Liver (tissue), 3 donors: Measurements from ENCODE around the gene RO60.

Source experiments
- EGR1 ChIP-seq, 2 donors: IDR thresholded peaks; 2 replicates each; pipeline ENCODE4 v1.6.1; 2016 to 2018; ENCODE audit warnings: antibody characterized with exemption in 2 of 2, low read depth in 2 of 2
- FOXA1 ChIP-seq: IDR thresholded peaks from 2 replicates; pipeline ENCODE4 v1.6.1; 2016; ENCODE audit warnings: antibody characterized with exemption
- GABPA ChIP-seq, 2 donors: IDR thresholded peaks in 1 of 2; conservative IDR thresholded peaks in 1 of 2; 2 replicates each; pipeline ENCODE4 v1.6.1; 2016; ENCODE audit warnings: antibody characterized with exemption in 2 of 2, mild to moderate bottlenecking in 1 of 2, moderate library complexity in 1 of 2
- HNF4A ChIP-seq, 2 donors: conservative IDR thresholded peaks; 2 replicates each; pipeline ENCODE4 v1.6.1; 2016; ENCODE audit warnings: antibody characterized with exemption in 2 of 2, mild to moderate bottlenecking in 2 of 2
- JUND ChIP-seq, 2 donors: IDR thresholded peaks; 2 replicates each; pipeline ENCODE4 v1.6.1; 2016; ENCODE audit warnings: antibody characterized with exemption in 2 of 2
- NR2F2 ChIP-seq: IDR thresholded peaks from 2 replicates; pipeline ENCODE4 v1.6.1; 2016; ENCODE audit warnings: antibody characterized with exemption
- RAD21 ChIP-seq, 2 donors: IDR thresholded peaks; 2 replicates each; pipeline ENCODE4 v1.6.1; 2016; ENCODE audit warnings: antibody characterized with exemption in 2 of 2, mild to moderate bottlenecking in 2 of 2
- SP1 ChIP-seq: IDR thresholded peaks from 2 replicates; pipeline ENCODE4 v1.6.1; 2018; ENCODE audit warnings: antibody characterized with exemption, mild to moderate bottlenecking
- TAF1 ChIP-seq: conservative IDR thresholded peaks from 2 replicates; pipeline ENCODE4 v1.6.1; 2016; ENCODE audit warnings: antibody characterized with exemption, mild to moderate bottlenecking
- YY1 ChIP-seq: IDR thresholded peaks from 2 replicates; pipeline ENCODE4 v1.6.1; 2016; ENCODE audit warnings: antibody characterized with exemption, mild to moderate bottlenecking
- TF ChIP-seq, protein P1 (sequence below): fragments of 150-350 bp; IDR thresholded peaks from 2 replicates; pipeline ENCODE4 v1.5.1; 2017; ENCODE audit warnings: improper control_type of control experiment, low read depth, low read length; ENCODE audit not compliant: missing input control
- TF ChIP-seq, protein P2 (sequence below): IDR thresholded peaks from 2 replicates; pipeline ENCODE4 v1.6.1; 2016; ENCODE audit warnings: antibody characterized with exemption, mild to moderate bottlenecking
- TF ChIP-seq, protein P3 (sequence below): IDR thresholded peaks from 2 replicates; pipeline ENCODE4 v1.6.1; 2016; ENCODE audit warnings: antibody characterized with exemption
- TF ChIP-seq, protein P4 (sequence below): IDR thresholded peaks from 2 replicates; pipeline ENCODE4 v1.6.1; 2016; ENCODE audit warnings: antibody characterized with exemption
- donor health status: healthy.
- donor health status: healthy.

DNA sequence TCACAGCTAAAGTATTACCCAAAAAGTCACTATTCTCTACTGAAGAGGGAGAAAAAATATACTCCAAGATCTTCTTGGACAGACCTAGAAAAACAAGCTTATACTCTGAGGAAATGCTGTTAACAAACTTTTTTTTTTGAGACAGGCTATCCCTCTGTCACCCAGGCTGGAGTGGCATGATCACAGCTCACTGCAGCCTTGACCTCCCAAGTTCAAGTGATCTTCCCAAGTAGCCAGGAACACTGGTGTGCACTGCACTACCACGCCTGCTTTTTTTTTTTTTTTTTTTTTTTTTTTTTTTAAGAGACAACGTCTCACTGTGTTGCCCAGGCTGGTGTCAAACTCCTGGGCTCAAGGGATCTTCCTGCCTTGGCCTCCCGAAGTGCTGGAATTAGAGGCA lies 28.5 kb downstream of the RO60 start:
- TF ChIP-seq, protein P1, sequence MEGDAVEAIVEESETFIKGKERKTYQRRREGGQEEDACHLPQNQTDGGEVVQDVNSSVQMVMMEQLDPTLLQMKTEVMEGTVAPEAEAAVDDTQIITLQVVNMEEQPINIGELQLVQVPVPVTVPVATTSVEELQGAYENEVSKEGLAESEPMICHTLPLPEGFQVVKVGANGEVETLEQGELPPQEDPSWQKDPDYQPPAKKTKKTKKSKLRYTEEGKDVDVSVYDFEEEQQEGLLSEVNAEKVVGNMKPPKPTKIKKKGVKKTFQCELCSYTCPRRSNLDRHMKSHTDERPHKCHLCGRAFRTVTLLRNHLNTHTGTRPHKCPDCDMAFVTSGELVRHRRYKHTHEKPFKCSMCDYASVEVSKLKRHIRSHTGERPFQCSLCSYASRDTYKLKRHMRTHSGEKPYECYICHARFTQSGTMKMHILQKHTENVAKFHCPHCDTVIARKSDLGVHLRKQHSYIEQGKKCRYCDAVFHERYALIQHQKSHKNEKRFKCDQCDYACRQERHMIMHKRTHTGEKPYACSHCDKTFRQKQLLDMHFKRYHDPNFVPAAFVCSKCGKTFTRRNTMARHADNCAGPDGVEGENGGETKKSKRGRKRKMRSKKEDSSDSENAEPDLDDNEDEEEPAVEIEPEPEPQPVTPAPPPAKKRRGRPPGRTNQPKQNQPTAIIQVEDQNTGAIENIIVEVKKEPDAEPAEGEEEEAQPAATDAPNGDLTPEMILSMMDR, result no peak
- TF ChIP-seq EGR1 (IDR thresholded peaks at IDR 0.05; ENCODE audit: low read depth in 2 of 2), result no peak
- no peak for TF ChIP-seq JUND (IDR thresholded peaks at IDR 0.05)
- no peak for TF ChIP-seq YY1
- no peak for TF ChIP-seq RAD21 (IDR thresholded peaks at IDR 0.05)
- TF ChIP-seq, protein P2, sequence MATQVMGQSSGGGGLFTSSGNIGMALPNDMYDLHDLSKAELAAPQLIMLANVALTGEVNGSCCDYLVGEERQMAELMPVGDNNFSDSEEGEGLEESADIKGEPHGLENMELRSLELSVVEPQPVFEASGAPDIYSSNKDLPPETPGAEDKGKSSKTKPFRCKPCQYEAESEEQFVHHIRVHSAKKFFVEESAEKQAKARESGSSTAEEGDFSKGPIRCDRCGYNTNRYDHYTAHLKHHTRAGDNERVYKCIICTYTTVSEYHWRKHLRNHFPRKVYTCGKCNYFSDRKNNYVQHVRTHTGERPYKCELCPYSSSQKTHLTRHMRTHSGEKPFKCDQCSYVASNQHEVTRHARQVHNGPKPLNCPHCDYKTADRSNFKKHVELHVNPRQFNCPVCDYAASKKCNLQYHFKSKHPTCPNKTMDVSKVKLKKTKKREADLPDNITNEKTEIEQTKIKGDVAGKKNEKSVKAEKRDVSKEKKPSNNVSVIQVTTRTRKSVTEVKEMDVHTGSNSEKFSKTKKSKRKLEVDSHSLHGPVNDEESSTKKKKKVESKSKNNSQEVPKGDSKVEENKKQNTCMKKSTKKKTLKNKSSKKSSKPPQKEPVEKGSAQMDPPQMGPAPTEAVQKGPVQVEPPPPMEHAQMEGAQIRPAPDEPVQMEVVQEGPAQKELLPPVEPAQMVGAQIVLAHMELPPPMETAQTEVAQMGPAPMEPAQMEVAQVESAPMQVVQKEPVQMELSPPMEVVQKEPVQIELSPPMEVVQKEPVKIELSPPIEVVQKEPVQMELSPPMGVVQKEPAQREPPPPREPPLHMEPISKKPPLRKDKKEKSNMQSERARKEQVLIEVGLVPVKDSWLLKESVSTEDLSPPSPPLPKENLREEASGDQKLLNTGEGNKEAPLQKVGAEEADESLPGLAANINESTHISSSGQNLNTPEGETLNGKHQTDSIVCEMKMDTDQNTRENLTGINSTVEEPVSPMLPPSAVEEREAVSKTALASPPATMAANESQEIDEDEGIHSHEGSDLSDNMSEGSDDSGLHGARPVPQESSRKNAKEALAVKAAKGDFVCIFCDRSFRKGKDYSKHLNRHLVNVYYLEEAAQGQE, result no peak
- TF ChIP-seq TAF1, result no peak
- TF ChIP-seq, protein P3, sequence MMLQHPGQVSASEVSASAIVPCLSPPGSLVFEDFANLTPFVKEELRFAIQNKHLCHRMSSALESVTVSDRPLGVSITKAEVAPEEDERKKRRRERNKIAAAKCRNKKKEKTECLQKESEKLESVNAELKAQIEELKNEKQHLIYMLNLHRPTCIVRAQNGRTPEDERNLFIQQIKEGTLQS, result no peak
- TF ChIP-seq, protein P4, sequence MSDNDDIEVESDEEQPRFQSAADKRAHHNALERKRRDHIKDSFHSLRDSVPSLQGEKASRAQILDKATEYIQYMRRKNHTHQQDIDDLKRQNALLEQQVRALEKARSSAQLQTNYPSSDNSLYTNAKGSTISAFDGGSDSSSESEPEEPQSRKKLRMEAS, result no peak
- no peak for TF ChIP-seq NR2F2
- TF ChIP-seq FOXA1, result no peak
- TF ChIP-seq GABPA (IDR thresholded peaks at IDR 0.05 in 1 of 2, conservative IDR thresholded peaks at IDR 0.05 in 1 of 2), result no peak
- no peak for TF ChIP-seq HNF4A (conservative IDR thresholded peaks at IDR 0.05)
- TF ChIP-seq SP1, result no peak
